Colonic mucosa (tissue), 4 donors: ENCODE measurements around the gene MME. TPM values are rescaled to one million over a fixed set of nuclear protein-coding genes. Genes with fewer than 3 reads are reported as not detected.

ENCODE experiments used
- DNase-seq: peaks from one replicate; pipeline ENCODE4 v3.0.0-alpha.2; 2020
- H3K27ac ChIP-seq: fragments of 200-600 bp; one replicate; pipeline ENCODE4 v1.8.0; 2021
- H3K27me3 ChIP-seq: fragments of 200-600 bp; one replicate; pipeline ENCODE4 v1.8.0; 2021
- H3K36me3 ChIP-seq: fragments of 200-600 bp; one replicate; pipeline ENCODE4 v1.8.0; 2021
- H3K4me1 ChIP-seq: fragments of 200-600 bp; one replicate; pipeline ENCODE4 v1.8.0; 2021; ENCODE audit warnings: mild to moderate bottlenecking
- H3K4me3 ChIP-seq: fragments of 200-600 bp; one replicate; pipeline ENCODE4 v1.8.0; 2021
- H3K9ac ChIP-seq, 2 donors: one replicate each; pipeline ENCODE4 v1.7.0; 2013; ENCODE audit warnings: control low read depth in 2 of 2, low read depth in 2 of 2, low read length in 2 of 2
- H3K9me3 ChIP-seq: fragments of 200-600 bp; one replicate; pipeline ENCODE4 v1.8.0; 2021
- CTCF ChIP-seq: fragments of 200-600 bp; IDR thresholded peaks from one replicate; pipeline ENCODE4 v1.8.0; 2022; ENCODE audit warnings: antibody characterized with exemption, mild to moderate bottlenecking
- intact Hi-C: fragments of 100-400 bp; cut with DNase I; formaldehyde crosslinking; loops from one replicate; pipeline ENCODE4 v1.14.1; 2022
- total RNA-seq, 2 donors: library from RNA; stranded (reverse); fragmentation: NEBNext Ultra II Directional in 1 of 2; extraction: Animal tissue kit (Norgen Biotek cat#: 25700) in 1 of 2; gene quantifications; one replicate each; pipeline ENCODE4 v1.2.1, GENCODE V29; 2021
- donor health status: healthy.
- donor health status: DM: no; HTN: no; CAD: no.
- donor health status: DM: no; HTN: no; CAD: no.

The MME gene
- total RNA-seq, 2 donors from 2014 or later: 1.4 to 2.6 TPM

GRCh38 chr3:155089495-155089894, 9.4 kb downstream of the MME start:
- Histone ChIP-seq H3K4me1 (no peaks in the 10 kb centered on the region), H3K9ac (no peak overlapping the region), H3K36me3 (no peaks in the 10 kb centered on the region), H3K27ac (no peak overlapping the region), H3K4me3 (no peak overlapping the region), H3K27me3 (no peaks in the 10 kb centered on the region), H3K9me3 (no peaks in the 10 kb centered on the region)
- DNase-seq: no peak
- no peak for TF ChIP-seq CTCF
- intact Hi-C loops: no loop called here

- no peaks in the 10 kb centered on the region for H3K27me3 ChIP-seq
- intact Hi-C loops: no loop called here
Observed at GRCh38 chr3:155093261-155093660, 13.1 kb downstream of the MME start.

GRCh38 chr3:155096303-155097008, 16.3 kb downstream of the MME start:
- H3K27ac ChIP-seq: no peak overlapping the region
- DNase-seq: no peak

More at GRCh38 chr3:155093261-155093660, 13.1 kb downstream of the MME start:
- Histone ChIP-seq H3K4me1 (no peaks in the 10 kb centered on the region), H3K4me3 (no peak overlapping the region), H3K9me3 (no peaks in the 10 kb centered on the region), H3K9ac (no peak overlapping the region), H3K36me3 (no peaks in the 10 kb centered on the region), H3K27ac (no peak overlapping the region)
- TF ChIP-seq CTCF: no peak
- no peak for DNase-seq

GRCh38 chr3:155097009-155097349, 16.9 kb downstream of the MME start:
- H3K4me3 ChIP-seq: no peak overlapping the region
- H3K4me1 ChIP-seq: no peaks in the 10 kb centered on the region
- no peaks in the 10 kb centered on the region for H3K36me3 ChIP-seq
- no peak overlapping the region for H3K9ac ChIP-seq
- H3K9me3 ChIP-seq: no peaks in the 10 kb centered on the region
- H3K27me3 ChIP-seq: no peaks in the 10 kb centered on the region
- no peak for DNase-seq
- H3K27ac ChIP-seq: no peak overlapping the region
- intact Hi-C loops: no loop called here
- TF ChIP-seq CTCF: no peak

More at GRCh38 chr3:155096303-155097008, 16.3 kb downstream of the MME start:
- Histone ChIP-seq H3K4me3 (no peak overlapping the region), H3K9me3 (no peaks in the 10 kb centered on the region), H3K4me1 (no peaks in the 10 kb centered on the region), H3K9ac (no peak overlapping the region), H3K27me3 (no peaks in the 10 kb centered on the region), H3K36me3 (no peaks in the 10 kb centered on the region)
- intact Hi-C loops: no loop called here
- no peak for TF ChIP-seq CTCF

- H3K27me3 ChIP-seq: no peaks in the 10 kb centered on the region
- H3K4me1 ChIP-seq: no peaks in the 10 kb centered on the region
- TF ChIP-seq CTCF: no peak
- intact Hi-C loops: no loop called here
- no peaks in the 10 kb centered on the region for H3K9me3 ChIP-seq
- H3K4me3 ChIP-seq: no peak overlapping the region
- no peaks in the 10 kb centered on the region for H3K36me3 ChIP-seq
- DNase-seq: no peak
- no peak overlapping the region for H3K9ac ChIP-seq
- H3K27ac ChIP-seq: no peak overlapping the region
Observed at GRCh38 chr3:155101398-155101797, 21.3 kb downstream of the MME start.
